GM10847 (cell line): ENCODE results near the gene HSF2.

Experiments used
- POLR2A ChIP-seq: IDR thresholded peaks from 2 replicates; pipeline ENCODE4 v1.6.1; 2011; ENCODE audit not compliant: insufficient read length; ENCODE audit errors: extremely low read depth

Gene HSF2

GRCh38 chr6:122389704-122390372 is 9.6 kb upstream of the HSF2 start:
- no peak for TF ChIP-seq POLR2A

GRCh38 chr6:122392564-122393350 is 6.7 kb upstream of the HSF2 start:
- no peak for TF ChIP-seq POLR2A

GRCh38 chr6:122393351-122393896 is 6.0 kb upstream of the HSF2 start:
- no peak for TF ChIP-seq POLR2A

- no peak for TF ChIP-seq POLR2A
These were observed 5.4 kb upstream of the HSF2 start for GRCh38 chr6:122394016-122394415.

- TF ChIP-seq POLR2A, result no peak
These were observed 451 bp upstream of the HSF2 start for GRCh38 chr6:122399055-122399347.

DNA sequence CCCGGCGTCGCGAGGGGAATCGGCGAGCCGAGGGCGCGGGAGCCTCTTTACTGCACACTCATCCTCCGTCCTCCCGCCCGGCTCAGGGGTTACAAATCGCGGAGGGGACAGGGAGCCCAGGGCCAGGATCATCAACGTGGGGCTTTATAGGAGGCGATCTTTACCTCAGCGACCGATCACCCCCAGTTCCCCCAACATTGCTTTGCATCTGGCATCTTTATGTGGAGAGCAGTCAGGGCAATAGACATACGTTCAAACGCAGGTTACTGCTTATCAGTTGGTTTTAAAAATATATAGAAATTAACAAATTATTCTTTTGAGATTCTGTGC is 634 bp downstream of the HSF2 start:
- TF ChIP-seq POLR2A, result no peak

DNA sequence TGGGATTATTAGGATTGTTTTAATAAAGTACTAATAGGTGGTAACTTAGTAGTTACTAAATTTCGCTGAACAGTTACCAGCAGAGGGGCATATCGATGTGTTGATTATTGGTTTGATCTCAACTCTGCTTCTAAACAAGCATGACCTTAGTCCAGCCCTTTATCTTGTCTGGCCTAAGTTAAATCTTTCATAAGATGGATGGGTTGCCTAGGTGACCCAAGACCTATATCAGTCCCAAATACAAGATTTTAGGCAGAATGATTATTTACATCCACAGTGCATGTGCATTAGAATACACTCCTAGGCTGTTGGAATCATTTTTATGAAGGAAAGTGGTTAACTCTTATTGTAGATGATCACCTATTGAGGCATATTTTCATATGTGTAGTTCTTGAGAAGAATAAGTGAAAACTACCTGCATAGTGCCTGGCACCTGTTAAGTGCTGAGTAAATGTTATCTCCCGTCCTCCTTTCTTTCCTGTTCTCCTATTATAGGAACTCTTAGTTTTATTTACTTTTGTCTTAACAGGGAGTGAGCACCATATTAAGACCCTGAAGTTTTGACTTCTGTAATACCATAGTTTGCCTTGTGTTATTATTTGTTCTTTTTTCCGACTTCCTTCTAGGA is 1.1 kb downstream of the HSF2 start:
- no peak for TF ChIP-seq POLR2A

GRCh38 chr6:122401104-122401503 is 1.7 kb downstream of the HSF2 start:
- no peak for TF ChIP-seq POLR2A

- no peak for TF ChIP-seq POLR2A
These were observed 5.0 kb downstream of the HSF2 start for GRCh38 chr6:122404444-122404843.

GRCh38 chr6:122405417-122405816 is 6.0 kb downstream of the HSF2 start:
- no peak for TF ChIP-seq POLR2A

DNA sequence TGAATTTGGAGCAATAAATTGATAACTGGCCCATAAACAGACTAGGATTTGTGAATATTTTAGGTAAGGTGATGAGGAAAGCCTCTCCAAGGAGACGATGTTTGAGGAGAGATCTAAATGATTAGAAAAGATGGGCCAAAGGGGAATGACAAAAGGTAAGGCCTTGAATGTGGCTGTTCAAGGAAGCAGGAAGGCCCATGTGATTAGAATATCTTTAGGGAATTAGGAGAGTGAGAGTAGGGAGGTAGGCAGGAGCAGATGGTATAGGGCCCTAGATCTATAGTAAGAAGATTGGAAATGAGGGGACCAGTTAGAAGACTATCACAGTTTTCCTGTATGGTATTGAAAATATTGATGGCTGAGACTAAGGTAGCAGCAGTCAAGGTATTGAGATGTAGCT is 6.7 kb downstream of the HSF2 start:
- no peak for TF ChIP-seq POLR2A

GRCh38 chr6:122407712-122408111 is 8.3 kb downstream of the HSF2 start:
- TF ChIP-seq POLR2A, result no peak

DNA sequence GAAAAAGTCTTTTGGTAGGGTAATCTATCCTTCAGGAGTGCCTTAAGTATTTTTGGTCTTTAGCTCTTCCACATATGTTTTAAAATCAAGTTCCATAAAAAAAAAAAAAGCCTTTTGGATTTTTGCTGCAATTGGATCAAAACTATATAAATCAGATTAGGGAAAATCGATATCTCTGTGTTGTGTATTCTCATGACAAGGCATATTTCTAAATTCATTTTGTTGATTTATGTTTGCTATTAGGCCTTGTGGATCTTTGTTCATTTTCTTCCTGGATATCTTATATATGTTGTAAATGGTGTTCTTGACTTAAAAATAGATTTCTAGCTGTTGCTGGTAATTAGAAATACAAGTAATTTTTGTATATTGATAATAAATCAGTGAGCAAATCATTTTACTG is 8.8 kb downstream of the HSF2 start:
- TF ChIP-seq POLR2A, result no peak

DNA sequence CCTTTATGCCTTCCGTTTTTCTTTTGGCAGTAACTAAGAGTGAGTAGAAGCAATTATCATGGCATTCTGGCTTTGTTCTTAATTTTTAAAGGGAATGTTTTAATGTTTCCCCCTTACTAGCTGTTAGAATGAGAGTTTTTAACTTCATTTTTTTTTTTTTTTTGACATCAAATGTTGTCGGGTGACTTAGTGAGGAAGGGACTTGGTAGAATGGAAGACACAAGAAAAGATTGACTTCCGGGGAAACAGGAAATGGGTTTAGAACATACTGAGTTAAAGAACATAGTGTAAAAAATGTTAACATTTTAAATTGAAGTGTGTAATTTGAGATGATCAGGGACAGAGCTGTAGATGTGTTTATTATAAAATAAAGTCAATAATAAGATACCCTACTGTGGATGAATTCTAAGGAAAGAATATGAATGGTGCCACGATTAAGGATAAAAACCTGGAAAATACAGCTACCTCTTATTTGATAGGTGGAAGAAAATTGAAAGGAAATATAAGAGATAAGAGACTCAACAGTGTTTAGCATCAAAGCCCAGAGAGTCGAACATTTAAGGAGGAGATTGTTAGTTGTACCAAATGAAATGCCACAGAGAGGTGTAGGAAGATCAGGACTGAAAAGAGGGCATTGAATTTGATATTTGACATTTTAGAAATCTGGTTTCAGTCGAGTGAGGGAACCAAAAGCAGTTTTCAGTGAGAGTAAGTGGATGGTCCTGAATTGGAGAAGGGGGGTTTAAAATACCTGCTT is 9.4 kb downstream of the HSF2 start:
- no peak for TF ChIP-seq POLR2A

GRCh38 chr6:122412001-122412400 is 12.5 kb downstream of the HSF2 start:
- no peak for TF ChIP-seq POLR2A

DNA sequence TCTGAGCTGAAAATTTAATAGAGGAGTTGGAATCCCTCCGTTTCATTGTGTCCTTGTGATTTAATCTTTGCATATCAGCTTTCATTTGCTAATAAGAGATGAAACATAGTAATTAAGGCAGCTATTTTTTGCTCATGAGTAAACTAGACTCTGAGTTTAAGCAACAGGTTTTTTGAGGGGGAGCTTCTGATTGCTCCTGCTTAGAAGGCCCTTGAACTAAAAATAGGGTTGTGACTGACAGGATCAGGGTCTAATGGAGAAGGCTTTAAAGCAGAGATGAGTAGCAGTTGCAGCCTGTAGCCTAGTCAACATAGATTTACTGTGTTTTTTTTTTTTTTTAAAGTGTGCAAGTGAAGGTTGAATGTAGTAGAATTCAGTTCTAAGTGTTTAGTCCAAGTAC is 17.4 kb downstream of the HSF2 start:
- no peak for TF ChIP-seq POLR2A
